Body of pancreas (tissue), 4 donors: ENCODE measurements around the gene SCARF2.

Experiments used
- CTCF ChIP-seq, 7 experiments: fragments of 450-650 bp in 4 of 7; fragments of 200-600 bp in 3 of 7; sonication (generic) in 3 of 7; IDR thresholded peaks; one replicate each; pipeline ENCODE4 v1.5.1; 2016 to 2019; ENCODE audit warnings: antibody characterized with exemption in 7 of 7
- POLR2A ChIP-seq, 3 donors: fragments of 450-650 bp; IDR thresholded peaks; one replicate each; pipeline ENCODE4 v1.6.1; 2016; ENCODE audit warnings: antibody characterized with exemption in 3 of 3, mild to moderate bottlenecking in 2 of 3

DNA sequence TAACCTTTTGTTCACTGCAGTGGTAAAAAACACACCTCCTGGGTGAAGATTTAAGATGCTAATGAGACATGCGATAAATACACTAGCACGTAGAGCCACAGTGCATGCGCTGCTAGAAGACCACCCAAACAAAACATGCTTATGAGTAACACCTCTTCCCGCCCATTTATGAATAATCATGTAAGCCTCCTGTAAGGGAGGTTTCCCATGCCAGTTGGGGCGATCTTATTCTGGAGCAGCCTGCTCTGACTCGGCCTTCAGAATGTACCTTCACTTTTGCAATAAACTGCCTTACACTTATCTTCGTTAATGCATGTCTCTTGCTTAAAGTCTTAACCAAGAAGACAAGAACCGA lies 18.1 kb upstream of the SCARF2 start:
- TF ChIP-seq POLR2A (IDR thresholded peaks at IDR 0.05) (no peak), CTCF (IDR thresholded peaks at IDR 0.05) (no peak)
